Fibroblast of lung (primary cell): Measurements from ENCODE around the gene TGM4.

Experiments
- EZH2 ChIP-seq: IDR thresholded peaks from 2 replicates; pipeline ENCODE4 v1.5.1; 2012; ENCODE audit warnings: low read length, control low read depth, mild to moderate bottlenecking; ENCODE audit errors: missing control alignments
- TF ChIP-seq, protein P1 (sequence below), 2 donors: IDR thresholded peaks in 1 of 2; conservative IDR thresholded peaks in 1 of 2; 1 replicate in 1 of 2; 2 replicates in 1 of 2; pipeline ENCODE4 v1.5.1; 2011 to 2012; ENCODE audit warnings: low read length in 2 of 2, control low read depth in 1 of 2, inconsistent platforms in 1 of 2, low read depth in 1 of 2, mild to moderate bottlenecking in 1 of 2

- TF ChIP-seq, protein P1, sequence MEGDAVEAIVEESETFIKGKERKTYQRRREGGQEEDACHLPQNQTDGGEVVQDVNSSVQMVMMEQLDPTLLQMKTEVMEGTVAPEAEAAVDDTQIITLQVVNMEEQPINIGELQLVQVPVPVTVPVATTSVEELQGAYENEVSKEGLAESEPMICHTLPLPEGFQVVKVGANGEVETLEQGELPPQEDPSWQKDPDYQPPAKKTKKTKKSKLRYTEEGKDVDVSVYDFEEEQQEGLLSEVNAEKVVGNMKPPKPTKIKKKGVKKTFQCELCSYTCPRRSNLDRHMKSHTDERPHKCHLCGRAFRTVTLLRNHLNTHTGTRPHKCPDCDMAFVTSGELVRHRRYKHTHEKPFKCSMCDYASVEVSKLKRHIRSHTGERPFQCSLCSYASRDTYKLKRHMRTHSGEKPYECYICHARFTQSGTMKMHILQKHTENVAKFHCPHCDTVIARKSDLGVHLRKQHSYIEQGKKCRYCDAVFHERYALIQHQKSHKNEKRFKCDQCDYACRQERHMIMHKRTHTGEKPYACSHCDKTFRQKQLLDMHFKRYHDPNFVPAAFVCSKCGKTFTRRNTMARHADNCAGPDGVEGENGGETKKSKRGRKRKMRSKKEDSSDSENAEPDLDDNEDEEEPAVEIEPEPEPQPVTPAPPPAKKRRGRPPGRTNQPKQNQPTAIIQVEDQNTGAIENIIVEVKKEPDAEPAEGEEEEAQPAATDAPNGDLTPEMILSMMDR (conservative IDR thresholded peaks at IDR 0.05 in 1 of 2, IDR thresholded peaks at IDR 0.05 in 1 of 2; ENCODE audit: low read depth in 1 of 2, low read length in 2 of 2): no peak
- TF ChIP-seq EZH2: no peak
Measured at GRCh38 chr3:44952689-44953088, 78.3 kb downstream of the TGM4 start.
